ENCODE measurements around the gene YIPF3.

DNA sequence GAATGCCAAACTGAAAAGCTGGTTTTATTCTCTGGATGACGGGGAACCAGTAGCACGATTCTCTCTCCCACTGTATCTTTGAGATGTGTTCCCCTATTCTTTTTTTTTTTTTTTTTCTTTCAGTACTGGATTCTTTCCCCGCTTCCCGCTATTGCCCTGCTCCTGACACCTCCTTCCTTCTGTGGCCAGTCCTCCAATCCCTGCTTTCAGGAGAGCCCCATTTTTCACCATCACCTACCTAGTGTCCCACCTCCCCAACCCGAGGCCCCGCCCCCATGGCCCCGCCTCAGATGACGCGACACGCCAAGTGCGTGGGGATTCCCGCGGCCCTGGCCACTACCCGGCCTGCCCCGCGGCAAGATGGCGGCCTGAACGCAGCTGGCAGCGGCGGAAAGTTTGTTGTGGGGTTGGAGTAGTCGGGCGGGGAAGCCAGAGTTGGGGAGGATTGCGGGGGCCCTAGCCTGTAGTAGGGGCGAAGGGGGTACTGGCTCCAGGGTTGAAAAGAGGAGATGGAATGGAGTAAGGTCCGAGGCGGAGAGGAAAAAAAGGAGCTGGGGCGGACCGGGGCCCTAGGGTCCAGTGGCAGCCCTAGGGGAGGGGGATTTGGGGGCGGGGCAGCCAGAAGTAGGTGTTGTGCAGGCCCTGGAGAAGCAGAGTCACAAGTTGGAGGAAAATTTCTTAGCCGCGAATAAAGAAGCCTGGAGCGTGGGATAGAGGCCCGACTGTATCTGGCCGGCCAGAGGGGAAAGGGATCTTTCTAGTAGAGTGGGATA is 39.3 kb downstream of the YIPF3 start, which contains the start of gene TJAP1:
- TF ChIP-seq, protein P1, sequence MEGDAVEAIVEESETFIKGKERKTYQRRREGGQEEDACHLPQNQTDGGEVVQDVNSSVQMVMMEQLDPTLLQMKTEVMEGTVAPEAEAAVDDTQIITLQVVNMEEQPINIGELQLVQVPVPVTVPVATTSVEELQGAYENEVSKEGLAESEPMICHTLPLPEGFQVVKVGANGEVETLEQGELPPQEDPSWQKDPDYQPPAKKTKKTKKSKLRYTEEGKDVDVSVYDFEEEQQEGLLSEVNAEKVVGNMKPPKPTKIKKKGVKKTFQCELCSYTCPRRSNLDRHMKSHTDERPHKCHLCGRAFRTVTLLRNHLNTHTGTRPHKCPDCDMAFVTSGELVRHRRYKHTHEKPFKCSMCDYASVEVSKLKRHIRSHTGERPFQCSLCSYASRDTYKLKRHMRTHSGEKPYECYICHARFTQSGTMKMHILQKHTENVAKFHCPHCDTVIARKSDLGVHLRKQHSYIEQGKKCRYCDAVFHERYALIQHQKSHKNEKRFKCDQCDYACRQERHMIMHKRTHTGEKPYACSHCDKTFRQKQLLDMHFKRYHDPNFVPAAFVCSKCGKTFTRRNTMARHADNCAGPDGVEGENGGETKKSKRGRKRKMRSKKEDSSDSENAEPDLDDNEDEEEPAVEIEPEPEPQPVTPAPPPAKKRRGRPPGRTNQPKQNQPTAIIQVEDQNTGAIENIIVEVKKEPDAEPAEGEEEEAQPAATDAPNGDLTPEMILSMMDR (IDR thresholded peaks at IDR 0.05 in 4 of 5, conservative IDR thresholded peaks at IDR 0.05 in 1 of 5) = no peak
- peak; percentile 75 to 85 for TF ChIP-seq POLR2A (IDR thresholded peaks at IDR 0.05)

All from gastrocnemius medialis (tissue), 4 donors.